ENCODE data around the gene DDO.

GRCh38 chr6:110430236-110430635 is 14.9 kb upstream of the DDO start:
- TF ChIP-seq, protein P1, sequence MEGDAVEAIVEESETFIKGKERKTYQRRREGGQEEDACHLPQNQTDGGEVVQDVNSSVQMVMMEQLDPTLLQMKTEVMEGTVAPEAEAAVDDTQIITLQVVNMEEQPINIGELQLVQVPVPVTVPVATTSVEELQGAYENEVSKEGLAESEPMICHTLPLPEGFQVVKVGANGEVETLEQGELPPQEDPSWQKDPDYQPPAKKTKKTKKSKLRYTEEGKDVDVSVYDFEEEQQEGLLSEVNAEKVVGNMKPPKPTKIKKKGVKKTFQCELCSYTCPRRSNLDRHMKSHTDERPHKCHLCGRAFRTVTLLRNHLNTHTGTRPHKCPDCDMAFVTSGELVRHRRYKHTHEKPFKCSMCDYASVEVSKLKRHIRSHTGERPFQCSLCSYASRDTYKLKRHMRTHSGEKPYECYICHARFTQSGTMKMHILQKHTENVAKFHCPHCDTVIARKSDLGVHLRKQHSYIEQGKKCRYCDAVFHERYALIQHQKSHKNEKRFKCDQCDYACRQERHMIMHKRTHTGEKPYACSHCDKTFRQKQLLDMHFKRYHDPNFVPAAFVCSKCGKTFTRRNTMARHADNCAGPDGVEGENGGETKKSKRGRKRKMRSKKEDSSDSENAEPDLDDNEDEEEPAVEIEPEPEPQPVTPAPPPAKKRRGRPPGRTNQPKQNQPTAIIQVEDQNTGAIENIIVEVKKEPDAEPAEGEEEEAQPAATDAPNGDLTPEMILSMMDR (IDR thresholded peaks at IDR 0.05; ENCODE audit: extremely low read depth in 1 of 2, insufficient read depth in 1 of 2, low read depth in 1 of 2, low read length in 2 of 2): no peak
- TF ChIP-seq, protein P2, sequence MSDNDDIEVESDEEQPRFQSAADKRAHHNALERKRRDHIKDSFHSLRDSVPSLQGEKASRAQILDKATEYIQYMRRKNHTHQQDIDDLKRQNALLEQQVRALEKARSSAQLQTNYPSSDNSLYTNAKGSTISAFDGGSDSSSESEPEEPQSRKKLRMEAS (IDR thresholded peaks at IDR 0.05; ENCODE audit: insufficient read depth, insufficient read length): no peak
- TF ChIP-seq POLR2AphosphoS5 (IDR thresholded peaks at IDR 0.05; ENCODE audit: insufficient read depth, low read depth, low read length): no peak
- no peak for TF ChIP-seq POLR2A (IDR thresholded peaks at IDR 0.05; ENCODE audit: low read depth, low read length)
- TF ChIP-seq EZH2 (IDR thresholded peaks at IDR 0.05; ENCODE audit: borderline replicate concordance, low read depth, low read length, severe bottlenecking): no peak
- TF ChIP-seq FOS (IDR thresholded peaks at IDR 0.05; ENCODE audit: borderline replicate concordance, insufficient read depth, low read length): no peak
- TF ChIP-seq MYC (IDR thresholded peaks at IDR 0.05; ENCODE audit: low read depth, low read length): no peak
